Activated T-helper 1 cell treated with anti-CD3 and anti-CD28 coated beads, Interleukin-2, amount 50 U/mL, for 16 hours (primary cell): ENCODE results near the gene COP1.
"Not testable (repeated sequence)": the region's sequence is repeated elsewhere in the genome, so short reads cannot be mapped to it uniquely, and the experiment has no call there.

ENCODE experiments used
- DNase-seq, 2 donors: peaks; one replicate each; pipeline ENCODE4 v3.0.0-alpha.2; 2020; ENCODE audit warnings: low read depth in 1 of 2, low spot score in 1 of 2

COP1 gene

GRCh38 chr1:176206961-176207902 lies at the start of gene COP1:
Gene COP1, minus strand, starts transcription at chr1:176207286. Its CDS starts 308 bp downstream, at chr1:176206978.
- peak; percentile 95 for DNase-seq

GRCh38 chr1:176252191-176252590 lies 45.1 kb upstream of the COP1 start:
- DNase-seq = no peak

GRCh38 chr1:176244851-176245250 lies 37.8 kb upstream of the COP1 start:
- DNase-seq = no peak

- DNase-seq = no peak
Measured at GRCh38 chr1:176243746-176244145, 36.7 kb upstream of the COP1 start.

GRCh38 chr1:176241385-176242015 lies 34.4 kb upstream of the COP1 start:
- DNase-seq = no peak

GRCh38 chr1:176233657-176234056 lies 26.6 kb upstream of the COP1 start:
- DNase-seq = not testable (repeated sequence)

GRCh38 chr1:176227579-176227978 lies 20.5 kb upstream of the COP1 start:
- DNase-seq = no peak

GRCh38 chr1:176225911-176226310 lies 18.8 kb upstream of the COP1 start:
- no peak for DNase-seq

GRCh38 chr1:176225479-176225875 lies 18.4 kb upstream of the COP1 start:
- DNase-seq = no peak

GRCh38 chr1:176222196-176222595 lies 15.1 kb upstream of the COP1 start:
- DNase-seq = no peak

- no peak for DNase-seq
Measured at GRCh38 chr1:176220100-176220689, 13.1 kb upstream of the COP1 start.

GRCh38 chr1:176217461-176218099 lies 10.5 kb upstream of the COP1 start:
- DNase-seq = no peak

- no peak for DNase-seq
Measured at GRCh38 chr1:176216031-176216430, 8.9 kb upstream of the COP1 start.

- DNase-seq = no peak
Measured at GRCh38 chr1:176211396-176212165, 4.5 kb upstream of the COP1 start.

GRCh38 chr1:176208034-176208433 lies 948 bp upstream of the COP1 start:
- no peak for DNase-seq

GRCh38 chr1:176206006-176206960 lies 803 bp downstream of the COP1 start:
- peak in 1 of 2 donors; percentile 9 for DNase-seq

GRCh38 chr1:176205332-176205914 lies 1.7 kb downstream of the COP1 start:
- DNase-seq = no peak

- DNase-seq = not testable (repeated sequence)
Measured at GRCh38 chr1:176204655-176205054, 2.4 kb downstream of the COP1 start.

- no peak for DNase-seq
Measured at GRCh38 chr1:176203735-176204134, 3.4 kb downstream of the COP1 start.
